Stimulated activated CD4-positive, alpha-beta T cell treated with anti-CD3 and anti-CD28 coated beads, Interleukin-2, amount 100 ng/mL, for 48 hours (primary cell): ENCODE data around the gene ALOX5AP.

Source experiments
- DNase-seq, 2 donors: peaks; one replicate each; pipeline ENCODE4 v3.0.0-alpha.2; 2020

Gene ALOX5AP

DNA sequence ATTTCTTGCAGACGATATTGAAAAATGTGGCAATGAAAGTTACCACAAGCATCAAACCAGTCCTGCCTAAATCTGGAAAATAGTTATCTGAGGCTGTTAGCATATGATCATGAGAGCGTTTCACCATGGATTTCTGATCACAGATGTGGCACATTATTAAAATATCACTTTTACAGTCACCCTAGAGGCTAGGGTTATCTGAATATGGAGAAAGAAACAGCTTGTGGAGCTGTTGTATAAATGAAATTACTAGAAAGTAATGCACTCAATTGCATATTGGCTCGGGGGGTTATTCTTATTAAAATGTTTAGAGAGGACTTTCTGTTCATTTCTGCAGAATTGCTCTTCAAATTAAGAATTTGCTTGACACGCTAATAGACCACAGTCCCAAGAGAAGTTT lies 35.6 kb downstream of the ALOX5AP start:
- no peak for DNase-seq

GRCh38 chr13:30773561-30773960 lies 38.2 kb downstream of the ALOX5AP start:
- DNase-seq, result no peak

GRCh38 chr13:30774214-30774730 lies 38.9 kb downstream of the ALOX5AP start:
- no peak for DNase-seq

DNA sequence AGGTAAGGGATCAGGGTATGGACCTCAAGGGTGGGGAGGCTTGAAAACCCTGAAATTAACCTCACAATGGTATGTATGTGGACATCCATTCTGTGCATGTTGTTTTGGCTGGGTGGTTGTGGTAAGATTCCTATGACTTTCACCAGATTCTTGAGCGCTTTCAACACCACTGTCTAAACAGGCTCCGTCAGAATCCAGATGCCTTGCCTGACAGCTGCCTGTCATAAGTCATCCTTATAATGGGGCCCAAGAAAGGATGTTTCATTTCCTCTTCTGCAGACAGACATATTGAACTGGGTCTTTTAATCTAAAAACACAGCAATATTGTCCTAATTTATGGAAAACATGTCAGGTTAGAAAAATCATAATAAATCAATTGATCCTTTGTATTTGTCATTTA lies 41.3 kb downstream of the ALOX5AP start:
- no peak for DNase-seq

- DNase-seq, result no peak
Observed at GRCh38 chr13:30779016-30779415, 43.7 kb downstream of the ALOX5AP start.

DNA sequence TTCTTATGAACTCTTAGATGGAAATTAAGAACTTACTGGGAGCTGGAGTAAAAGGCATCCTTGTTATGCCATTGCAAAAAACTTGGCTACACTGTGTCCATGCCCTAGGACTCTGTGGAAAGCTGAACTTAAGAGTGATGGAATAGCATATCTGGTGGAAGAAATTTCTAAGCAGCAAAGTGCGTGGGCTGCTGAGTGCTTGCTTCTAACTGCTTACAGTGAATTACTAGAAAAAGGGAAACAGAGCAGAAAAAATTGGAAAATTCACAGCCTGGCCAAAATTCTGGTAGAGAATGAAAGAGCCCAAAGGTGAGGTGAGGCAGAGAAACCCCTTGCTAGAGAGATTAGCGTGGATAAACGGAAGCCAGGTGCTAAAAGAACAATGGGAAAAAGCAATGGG lies 44.3 kb downstream of the ALOX5AP start:
- DNase-seq, result no peak

- no peak for DNase-seq
Observed at GRCh38 chr13:30780338-30780981, 45.1 kb downstream of the ALOX5AP start.

GRCh38 chr13:30785191-30785850 lies 50.0 kb downstream of the ALOX5AP start:
- DNase-seq, result no peak

- DNase-seq, result no peak
Observed at GRCh38 chr13:30786648-30787047, 51.3 kb downstream of the ALOX5AP start.

DNA sequence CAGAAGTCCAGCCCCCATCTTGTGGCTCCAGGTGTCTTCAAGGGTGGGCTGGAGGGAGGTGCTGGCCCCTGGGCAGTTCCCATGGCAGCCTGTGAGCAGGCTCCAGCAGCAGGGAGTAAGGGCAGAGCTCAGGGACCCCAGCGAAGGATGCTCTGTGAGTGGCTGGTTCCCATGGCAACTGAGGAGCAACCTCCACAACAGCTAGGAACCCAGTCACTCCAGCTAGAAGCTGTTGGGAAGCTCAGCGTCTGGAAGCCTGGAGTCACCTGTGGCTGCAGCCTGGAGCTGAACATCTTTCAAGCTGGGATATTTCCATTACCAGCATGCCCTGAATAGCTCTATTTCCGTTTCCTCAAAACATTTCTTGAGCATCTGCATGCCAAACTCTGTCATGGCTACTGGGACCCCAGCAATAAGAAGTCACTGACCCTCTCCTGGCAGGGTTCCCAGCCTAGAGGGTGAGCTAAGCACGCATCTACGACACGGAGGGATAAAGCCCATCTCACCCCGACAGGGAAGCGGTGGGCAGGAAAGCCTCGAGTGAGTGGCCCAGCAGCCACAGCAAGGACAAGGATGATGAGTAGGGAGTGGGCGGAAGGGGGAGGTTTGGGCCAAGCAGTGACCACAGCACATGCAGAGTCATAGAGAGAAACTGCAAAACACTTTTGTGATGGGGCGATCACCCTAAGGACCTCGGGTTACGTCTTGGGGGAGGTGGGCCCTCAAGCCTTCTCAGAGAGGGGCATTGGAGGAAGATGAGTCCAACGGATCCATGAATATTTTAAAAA lies 52.6 kb downstream of the ALOX5AP start:
- DNase-seq, result no peak

GRCh38 chr13:30789166-30789862 lies 54.0 kb downstream of the ALOX5AP start:
- DNase-seq, result no peak

DNA sequence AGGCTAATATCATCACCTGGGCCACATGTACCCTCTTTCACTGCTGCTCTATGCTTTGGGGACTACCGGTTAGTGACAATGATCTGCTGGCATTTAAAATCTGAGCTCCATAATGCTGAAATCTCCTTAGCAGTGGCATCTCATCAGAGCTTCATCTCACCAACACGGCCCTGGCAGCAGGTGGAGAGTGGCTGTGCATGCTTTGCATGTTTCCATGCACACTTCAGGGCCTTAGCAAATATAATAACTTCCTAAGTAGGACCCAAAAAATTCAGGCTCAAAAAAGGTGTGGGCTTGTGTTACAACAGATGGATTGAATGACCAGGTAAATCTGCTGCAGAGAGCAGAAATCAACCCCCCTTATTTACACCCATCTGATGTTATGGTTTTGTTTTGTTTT lies 55.2 kb downstream of the ALOX5AP start:
- no peak for DNase-seq

GRCh38 chr13:30791354-30792001 lies 56.1 kb downstream of the ALOX5AP start:
- no peak for DNase-seq

DNA sequence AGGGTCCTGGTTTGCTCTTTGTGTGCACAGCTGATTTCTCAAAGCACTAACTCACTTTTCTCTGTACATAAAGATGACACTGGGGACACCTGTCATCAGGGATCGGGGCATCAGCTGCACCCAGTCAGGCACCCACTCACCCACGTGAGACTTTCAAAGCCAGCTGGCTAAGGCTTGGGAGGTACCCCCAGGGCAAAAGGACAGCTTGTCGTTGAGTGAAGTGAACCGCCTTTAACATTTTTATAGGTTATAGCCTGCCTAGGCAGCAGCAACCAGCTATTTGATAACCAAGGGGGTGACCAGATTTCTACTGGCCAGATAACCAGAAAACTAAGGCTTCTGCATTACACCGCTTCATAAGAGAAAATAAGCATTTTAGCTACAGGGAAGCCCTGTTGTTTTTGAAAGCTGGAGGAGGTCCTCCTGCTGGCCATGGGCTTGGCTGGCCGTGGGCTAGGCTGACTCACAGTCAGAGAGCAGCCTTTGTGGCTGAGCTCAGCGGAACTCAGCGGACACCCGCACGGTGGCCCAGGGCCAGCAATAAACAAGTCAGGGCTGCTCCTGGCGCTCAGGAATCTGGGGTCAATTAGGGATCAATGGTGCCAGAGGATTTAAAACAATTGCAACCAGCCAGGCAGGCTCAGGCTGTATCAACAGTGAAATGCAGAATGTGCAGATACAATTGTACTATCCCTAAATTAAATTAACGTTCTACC lies 57.1 kb downstream of the ALOX5AP start:
- no peak for DNase-seq

DNA sequence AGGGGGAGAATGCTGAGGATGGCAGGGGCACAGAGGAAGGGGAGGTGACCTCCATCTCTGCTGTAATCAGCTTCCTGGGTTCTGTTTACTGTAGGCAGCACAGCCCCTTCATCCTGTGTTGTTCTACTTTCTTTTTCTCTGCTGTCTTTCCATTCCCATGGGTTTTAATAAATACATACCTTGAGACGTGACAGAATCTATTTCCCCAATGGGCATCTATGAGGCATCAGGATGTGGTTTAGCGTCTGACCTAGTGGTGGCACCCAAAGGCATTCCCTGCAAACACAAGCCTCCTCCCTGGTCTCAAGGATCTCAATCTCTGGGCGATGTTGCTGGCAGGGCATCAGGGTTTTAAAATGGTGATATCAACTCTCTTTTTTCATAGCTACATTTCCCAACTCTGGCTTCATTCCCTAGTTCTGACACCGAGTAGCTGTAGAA lies 60.8 kb downstream of the ALOX5AP start:
- DNase-seq, result no peak

DNA sequence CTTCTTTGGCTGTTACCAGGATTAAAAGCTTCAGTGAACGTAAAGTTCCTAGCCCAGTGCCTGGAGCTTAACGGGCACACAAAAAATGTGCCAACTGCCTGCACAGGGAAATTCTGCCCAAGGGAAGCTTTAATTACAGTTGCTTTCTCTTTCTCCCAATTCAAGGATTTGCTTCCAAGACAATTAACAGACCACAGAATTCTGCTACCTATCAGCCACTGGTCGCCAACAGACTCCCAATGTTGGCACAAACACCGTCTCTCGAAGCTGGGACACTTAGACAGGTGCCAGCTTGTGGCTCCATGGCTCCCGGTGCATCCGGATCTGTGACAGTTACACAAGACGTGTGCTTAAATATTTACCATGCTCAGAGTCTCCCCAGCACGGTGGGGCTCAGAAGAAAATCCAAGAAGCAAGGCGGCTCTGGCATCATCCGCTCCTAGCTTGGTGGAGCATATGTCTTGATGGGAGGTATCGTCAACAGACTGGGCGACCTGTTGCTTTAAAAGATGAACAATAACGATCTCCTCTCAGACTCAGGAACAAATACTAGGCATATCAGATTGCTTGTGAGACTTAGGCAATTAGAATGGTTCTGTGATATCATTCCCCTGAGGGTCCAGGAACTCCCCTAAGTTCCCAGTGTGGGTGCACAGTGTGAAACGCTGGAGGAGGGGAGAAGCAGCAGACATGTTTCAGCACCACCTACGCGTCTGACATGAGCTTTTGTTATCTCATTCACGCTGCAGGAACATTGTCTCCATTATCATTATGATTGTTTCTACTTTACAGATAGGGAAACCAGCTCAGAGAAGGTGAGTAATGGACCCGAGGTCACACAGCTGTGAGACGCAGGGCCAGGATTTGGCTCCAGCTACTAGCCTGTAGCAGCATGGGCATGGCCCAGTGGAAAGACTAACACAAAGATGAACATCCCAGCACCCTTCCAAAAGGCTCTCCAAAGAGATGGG lies 61.6 kb downstream of the ALOX5AP start:
- peak in 1 of 2 donors; percentile 29 for DNase-seq

DNA sequence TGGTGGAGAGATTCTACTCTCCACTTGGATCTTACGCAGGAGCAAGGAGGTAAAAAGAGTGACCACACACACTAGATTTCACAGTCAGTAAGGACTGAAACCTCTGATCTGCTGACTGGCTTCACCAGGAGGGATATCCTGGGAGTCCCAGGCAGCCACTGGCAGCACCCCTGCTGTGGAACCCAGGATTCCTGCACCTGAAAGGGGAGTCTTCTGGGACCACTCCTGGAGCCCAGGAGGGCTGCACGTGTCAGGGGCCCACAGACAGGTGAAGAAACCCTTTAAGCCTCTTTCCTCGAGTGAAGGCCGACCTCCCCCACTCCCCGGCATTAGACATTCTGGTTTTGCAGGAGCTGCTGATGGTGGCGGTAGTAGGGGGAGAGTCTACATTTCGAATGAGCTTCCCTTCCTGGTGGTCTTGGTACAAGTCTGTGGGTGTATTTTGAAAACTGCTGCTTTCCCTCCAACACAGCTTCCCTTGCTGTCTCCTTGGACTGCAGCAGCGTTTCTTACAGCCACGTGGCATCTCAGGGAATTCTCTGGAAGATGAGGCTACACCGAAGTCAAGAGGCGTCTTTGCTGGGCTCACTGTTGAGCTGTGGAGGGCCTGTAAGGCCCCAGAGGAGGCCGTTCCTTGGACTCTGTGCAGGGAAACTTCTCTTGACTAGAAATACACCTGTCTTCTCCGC lies 62.6 kb downstream of the ALOX5AP start:
- no peak for DNase-seq

DNA sequence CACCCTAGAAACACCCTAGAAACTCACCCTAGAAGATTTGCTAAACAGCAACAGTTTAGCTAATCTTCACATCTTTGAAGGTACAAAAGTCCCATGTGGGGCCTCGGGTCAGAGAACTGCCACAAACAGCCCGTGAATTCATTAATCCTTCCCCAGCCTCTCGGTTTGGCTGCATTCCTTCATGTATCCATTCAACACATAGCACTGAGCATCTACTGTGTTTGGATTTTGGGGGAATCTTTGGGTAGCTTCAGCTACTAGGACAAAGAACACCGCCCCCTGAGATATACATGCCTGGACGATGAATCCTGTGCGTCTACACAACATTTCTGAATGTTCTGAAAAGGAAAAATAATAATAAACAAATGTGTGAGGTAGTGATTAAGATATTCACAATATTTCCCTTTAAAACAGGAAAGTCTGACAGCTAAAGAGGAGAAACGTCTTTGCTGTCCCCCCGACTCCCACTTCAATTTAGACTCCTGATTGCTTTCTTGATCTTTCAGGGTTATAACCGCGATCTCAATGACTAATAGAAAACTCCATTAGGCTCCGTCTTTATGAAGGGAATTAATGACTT lies 63.5 kb downstream of the ALOX5AP start:
- DNase-seq, result no peak

- DNase-seq, result no peak
Observed at GRCh38 chr13:30799356-30799824, 64.0 kb downstream of the ALOX5AP start.
